NCI-H146 treated with DMSO at 0.1 percent for 48 hours (cell line): ENCODE measurements around the gene ZCCHC7.
A peak's percentile ranks its signal among the peaks of the same experiment; 100 is the strongest.
"Not testable (repeated sequence)": the region's sequence is repeated elsewhere in the genome, so short reads cannot be mapped to it uniquely, and the experiment has no call there.

Experiments used
- DNase-seq: peaks from one replicate; lab custom pipeline; 2025; ENCODE audit not compliant: unreplicated experiment; lab: John Stamatoyannopoulos, UW

ZCCHC7 gene

DNA sequence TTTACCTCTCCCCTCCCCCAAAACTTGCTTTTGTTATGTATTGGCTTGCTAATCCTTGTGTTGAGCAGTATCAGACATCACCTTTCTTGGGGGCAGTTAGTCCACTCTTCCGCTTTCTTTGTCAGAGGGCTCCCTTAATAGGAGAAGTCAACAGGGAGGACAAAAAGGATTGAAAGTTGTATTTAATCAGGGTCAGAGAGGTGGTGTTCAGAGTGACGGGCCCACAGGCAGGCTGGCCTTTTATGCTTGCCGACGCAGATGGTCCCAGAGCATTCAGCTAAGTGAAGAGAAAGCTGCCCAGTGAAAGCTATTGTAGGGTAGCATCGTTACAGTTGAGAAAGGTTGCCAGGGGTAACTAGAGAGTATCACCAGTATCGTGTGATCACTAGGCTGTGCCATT, 131.1 kb downstream of the ZCCHC7 start:
- peak; percentile 94 for DNase-seq

DNA sequence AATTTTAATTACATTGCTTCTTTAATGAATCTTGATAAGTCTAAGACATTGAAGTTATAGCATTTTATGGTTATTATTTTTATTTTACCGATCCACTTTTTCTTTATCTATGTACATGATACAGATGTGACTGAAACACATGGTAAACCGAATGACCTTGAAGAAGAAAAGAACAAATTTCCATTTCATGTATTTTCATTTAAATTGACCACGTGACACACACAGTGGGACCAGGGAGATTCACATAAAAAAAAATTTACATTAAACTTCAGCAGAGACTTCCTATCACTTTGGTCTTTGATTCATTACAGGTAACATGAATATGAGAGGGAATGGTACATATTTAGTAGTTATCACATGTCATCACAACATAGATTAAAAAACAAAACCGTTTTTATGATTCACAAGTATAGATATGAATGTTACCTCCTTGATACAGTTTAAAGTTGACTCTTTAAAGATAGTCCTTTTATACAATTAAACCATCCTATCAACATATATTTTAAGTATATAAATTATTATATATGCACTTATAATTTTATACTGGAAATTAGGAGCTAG, 133.1 kb downstream of the ZCCHC7 start:
- no peak for DNase-seq

DNA sequence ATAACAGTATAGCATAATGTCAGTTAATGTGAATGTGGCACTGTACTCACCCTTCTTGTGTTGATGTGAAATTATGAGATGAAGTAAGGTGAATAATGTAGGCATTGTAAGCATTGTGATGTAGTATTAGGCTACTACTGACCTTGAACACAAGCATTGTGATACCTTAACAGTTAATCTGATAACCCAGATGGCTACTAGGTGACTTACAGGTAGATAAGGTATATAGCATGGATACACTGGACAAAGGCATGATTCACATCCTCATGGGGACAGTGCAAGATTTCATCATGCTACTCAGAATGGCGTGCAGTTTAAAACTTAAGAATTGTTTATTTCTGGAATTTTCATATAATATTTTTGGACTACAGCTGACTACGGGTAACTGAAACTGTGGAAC, 134.8 kb downstream of the ZCCHC7 start:
- DNase-seq: no peak

DNA sequence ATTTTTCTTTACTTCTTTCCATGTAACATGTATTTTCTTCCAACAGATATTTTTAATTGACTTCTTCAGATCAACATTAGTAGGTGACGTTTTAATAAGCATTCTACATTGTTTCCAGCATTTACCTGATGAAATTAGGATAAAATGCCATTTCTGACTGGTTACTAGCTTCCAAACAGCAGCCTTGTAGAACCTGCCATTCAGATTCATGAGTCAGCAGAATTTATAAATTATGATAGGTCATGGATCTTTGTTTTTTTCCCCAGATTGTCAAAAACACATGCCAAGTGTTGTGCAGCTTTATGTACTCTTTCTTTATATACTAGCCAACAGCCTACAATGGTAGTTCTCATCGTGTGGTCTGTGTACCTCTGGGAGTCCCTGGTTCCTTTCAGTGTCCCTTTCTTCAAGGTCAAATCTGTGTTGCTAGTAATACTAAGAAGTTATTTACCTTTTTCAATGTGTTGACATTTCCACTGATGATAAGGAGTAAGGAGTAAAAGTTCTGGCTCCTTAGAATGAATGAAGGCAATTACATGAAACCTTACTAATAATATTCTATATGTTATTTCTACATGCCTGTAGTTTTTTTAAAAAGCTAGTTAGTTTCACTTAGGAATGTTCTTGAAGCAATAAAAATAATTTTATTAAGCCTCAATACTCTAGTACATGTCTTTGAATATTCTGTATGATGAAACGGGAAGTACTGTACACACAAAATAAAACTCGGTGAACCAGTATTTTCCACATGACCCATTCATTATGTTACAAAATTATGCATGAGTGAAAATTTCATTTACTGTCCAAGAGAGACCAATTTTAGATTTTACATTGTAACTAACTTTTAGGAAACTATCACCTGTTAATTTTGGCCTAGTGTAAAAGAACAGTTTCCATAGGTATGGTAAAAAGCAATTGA, 135.8 kb downstream of the ZCCHC7 start:
- DNase-seq: no peak

DNA sequence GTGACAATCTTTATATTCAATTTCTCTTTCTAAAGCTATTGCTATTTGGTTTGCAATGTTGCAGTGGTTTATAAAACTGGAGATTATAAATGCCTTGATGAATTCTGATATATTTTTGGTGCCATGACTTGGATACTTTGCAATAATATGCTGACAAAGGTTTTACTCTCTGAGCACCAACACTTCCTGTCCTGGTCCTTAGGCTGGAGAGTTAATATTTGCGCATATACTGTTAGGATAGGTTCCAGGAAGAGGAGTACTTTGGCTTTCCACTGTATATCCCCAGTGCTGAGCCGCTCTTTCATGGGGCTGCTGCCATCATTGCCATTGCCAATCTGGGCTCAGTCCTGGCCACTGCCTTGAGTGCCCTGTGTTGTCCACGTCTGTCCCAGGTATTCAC, 139.6 kb downstream of the ZCCHC7 start:
- no peak for DNase-seq

DNA sequence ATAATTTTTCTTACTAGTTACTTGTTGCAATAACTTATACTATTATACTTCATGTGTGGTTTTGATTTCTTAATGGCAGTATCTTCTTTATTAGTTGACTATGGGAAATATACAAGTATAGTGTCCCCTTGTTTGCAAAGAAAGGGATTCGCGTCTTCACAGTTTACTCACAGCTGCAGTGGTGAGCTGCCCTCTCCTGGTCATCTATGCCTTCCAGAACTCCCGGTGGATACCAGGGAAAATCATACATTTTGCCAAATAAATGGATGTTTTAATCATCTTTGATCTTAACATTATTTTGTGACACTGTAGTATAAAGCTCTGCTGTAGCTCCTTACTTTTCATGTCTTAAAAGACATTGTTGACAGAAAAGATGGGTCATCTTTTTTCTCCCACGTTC, 142.0 kb downstream of the ZCCHC7 start:
- DNase-seq: no peak

DNA sequence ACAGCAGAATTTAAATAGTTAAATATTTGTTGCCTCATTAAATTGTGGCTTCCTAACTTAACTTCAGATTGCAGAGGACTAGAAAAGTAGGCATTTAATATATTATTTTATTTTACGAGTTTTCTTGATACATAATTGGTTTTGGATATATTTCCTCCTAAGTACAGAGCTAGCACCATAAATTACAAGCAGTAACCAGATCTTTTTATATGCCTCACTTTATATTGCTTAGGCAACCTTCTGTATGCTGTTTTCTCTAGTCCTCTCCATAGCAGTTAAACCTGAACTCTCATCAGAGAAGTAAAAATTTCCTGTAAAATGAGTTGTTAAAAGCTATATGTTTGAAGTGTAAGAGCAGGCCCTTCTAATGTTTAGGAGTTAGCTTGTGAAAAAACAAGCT, 144.2 kb downstream of the ZCCHC7 start:
- DNase-seq: no peak

DNA sequence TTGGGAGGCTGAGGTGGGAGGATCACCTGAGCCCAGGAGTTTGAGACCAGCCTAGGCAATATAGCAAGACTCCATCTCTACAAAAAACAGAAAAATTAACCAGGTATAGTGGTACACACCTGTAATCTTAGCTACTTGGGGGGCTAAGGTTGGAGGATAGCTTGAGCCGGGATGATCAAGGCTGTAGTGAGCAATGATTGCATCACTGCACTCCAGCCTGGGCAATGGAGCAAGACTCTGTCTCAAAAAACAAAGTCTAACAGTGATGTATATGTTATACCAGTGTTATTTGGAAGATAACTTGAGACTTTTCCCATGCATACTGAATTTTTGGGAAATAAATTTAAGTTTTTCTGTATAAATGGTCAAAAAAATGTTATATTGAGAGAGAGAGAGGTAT, 146.3 kb downstream of the ZCCHC7 start:
- no peak for DNase-seq

DNA sequence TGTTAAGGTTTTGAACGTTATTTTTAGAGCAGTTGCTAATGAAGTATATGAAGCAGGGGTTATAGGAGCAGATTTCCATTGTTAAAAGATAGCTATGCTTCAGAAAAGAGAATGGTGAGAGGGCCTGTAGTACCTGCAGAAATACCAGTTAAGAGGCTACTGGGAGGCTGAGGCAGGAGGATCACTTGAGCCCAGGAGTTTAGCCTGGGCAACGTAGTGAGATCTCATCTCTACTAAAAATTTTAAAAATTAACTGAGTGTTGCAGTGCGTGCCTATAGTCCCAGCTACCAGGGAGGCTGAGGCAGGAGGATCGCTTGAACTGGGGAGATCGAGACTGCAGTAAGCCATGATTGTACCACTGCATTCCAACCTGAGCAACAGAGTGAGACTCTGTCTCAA, 148.8 kb downstream of the ZCCHC7 start:
- no peak for DNase-seq

DNA sequence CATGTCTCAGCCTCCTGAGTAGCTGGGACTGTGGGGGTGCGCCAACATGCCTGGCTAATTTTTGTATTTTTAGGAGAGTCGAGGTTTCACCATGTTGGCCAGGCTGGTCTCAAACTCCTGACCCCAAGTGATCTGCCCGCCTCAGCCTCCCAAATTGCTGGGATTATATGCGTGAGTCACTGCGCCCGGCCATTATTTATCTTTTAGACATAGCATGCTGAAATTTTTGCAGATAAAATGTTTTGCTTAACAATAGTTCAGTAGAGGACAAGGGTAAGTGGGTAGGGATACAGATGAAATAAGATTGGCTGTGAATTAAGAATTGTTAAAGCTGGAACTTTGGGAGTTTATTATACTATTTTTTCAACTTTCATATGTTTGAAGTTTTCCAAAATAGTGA, 151.3 kb downstream of the ZCCHC7 start:
- DNase-seq: no peak

DNA sequence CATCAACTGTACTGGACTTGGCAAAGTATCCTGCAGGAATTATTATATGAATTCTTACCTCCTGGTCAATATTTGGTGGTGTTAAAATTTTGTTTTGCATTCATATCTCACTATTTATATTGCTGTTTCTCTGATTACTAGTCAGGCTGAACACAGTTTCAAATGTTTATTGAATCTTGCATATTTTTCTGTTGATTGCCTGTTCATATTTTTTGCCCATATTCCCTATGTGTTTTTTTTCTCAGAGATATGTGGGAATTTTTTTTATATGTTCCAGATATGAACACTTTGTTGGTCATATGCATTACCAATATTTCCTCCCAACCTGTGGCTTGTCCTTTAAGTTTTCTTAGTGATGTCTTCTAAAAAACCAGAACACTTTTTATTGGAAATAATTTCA, 153.2 kb downstream of the ZCCHC7 start:
- no peak for DNase-seq

DNA sequence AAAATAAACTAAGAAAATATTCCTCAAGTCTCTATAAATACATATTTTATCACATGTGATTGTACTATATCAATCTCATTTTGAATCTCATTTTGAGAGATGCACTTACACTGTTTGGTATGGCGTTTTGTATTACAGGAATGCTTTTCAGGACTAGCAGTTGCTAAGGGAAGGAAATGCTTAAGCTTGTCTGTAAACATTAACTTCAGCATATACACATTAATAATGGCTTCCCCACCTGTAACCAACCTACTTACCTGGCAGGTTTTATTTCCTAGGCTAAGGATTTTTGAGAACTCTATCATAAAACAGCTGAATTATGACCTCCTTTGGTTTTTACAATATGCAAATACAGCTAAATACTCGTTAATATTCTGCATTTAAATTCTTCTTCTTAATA, 161.2 kb downstream of the ZCCHC7 start:
- no peak for DNase-seq

DNA sequence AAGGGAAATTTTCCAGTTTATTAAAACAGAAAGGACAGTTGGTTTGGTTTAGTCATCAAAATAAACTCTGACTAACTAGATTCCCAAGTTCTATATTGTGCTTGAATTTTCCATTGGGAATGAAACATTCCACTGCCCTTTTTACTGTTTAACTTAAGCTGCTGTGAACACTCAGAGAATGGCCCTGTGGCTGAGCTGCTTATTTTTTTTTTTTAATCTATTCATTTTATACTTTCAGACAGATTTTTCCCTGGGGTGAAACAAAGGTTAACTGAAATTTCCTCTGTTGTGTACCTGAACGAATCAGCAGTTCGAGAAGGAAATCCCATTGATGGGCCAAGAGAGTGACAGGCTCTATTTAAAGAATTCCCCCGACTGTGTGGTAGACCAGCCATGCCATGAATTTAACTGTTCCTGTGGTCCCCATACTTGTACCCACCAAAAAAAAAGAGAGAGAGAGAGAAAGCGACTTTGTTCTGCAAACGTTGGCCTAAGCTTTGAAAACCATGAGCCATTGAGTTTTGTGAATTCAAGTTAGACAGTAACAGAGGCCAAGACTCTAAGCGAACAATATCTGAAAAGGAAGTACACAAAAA, 163.5 kb downstream of the ZCCHC7 start:
- no peak for DNase-seq

DNA sequence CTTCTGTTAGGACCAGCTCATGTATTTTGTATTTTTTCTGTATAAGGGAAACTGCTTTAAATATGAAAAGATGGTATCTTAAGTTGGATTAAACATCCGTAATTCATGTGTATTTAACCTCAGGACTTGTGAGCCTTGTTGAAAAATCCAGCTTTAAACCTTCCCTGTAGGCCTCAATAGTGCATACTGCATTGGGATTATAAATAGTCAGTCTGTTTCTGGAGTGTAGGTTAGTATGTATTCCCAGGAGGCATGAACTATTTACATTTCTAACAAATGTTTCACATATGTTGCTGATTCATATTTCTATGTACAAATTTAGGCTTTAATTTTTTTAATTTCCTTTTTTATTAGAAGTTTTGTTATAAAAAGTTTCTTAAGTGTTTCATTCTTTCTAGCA, 164.3 kb downstream of the ZCCHC7 start:
- DNase-seq: no peak

DNA sequence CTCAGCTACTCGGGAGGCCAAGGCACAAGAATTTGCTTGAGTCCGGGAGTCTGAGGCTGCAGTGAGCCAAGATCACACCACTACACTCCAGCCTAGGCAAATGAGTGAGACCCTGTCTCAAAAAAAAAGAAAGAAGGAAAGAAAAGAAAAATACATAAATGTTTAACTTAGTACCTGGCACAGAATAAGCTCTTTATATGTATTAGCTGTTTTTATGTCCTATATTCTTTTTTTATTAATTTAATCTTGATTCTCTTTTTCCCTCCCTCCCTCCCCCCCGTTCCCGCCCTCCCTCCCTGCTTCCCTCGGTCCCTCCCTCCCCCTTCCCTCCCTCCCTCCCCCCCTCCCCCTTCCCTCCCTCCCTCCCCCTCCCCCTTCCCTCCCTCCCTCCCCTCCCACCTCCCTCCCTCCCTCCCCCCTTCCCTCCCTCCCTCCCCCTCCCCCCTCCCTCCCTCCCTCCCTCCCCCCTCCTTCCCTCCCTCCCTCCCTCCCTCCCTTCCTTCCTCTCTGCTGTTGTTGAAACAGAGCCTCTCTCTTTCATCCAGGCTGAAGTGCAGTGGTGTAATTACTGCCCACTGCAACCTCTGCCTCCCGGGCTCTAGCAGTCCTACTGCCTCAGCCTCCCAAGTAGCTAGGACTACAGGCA, 166.3 kb downstream of the ZCCHC7 start:
- no peak for DNase-seq

DNA sequence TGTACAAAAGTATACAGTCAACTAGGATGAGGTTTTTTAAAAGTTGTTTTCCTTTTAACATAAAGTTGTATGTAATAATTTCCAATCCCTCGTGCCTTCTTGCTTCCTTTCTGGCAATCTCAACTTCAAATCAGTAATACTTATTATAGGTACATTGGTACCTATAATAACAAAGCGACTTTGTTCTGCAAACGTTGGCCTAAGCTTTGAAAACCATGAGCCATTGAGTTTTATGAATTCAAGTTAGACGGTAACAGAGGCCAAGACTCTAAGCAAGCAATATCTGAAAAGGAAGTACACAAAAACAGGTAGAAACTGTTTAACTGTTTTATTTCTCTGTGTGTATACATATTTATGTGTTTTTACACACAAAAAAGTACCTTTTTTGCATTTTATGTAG, 166.9 kb downstream of the ZCCHC7 start:
- DNase-seq: no peak

DNA sequence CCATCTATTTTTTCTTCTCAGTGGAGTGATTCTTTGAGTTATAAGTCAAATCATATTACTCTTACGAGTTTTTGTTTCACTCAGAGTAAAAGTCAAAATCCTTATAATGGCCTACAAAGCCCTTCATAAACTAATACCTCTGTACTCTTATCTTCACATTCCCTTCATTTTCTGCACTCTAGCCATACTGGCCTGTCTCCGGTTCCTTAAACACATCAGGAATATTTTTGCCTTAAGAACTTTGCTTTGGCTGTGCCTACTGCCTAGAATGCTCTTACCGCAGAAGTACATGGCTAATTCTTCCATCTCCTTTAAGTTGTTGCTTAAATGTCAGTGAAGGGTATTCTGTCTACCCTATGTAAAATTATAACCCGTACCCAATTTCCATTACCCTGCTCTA, 169.3 kb downstream of the ZCCHC7 start:
- DNase-seq: no peak

DNA sequence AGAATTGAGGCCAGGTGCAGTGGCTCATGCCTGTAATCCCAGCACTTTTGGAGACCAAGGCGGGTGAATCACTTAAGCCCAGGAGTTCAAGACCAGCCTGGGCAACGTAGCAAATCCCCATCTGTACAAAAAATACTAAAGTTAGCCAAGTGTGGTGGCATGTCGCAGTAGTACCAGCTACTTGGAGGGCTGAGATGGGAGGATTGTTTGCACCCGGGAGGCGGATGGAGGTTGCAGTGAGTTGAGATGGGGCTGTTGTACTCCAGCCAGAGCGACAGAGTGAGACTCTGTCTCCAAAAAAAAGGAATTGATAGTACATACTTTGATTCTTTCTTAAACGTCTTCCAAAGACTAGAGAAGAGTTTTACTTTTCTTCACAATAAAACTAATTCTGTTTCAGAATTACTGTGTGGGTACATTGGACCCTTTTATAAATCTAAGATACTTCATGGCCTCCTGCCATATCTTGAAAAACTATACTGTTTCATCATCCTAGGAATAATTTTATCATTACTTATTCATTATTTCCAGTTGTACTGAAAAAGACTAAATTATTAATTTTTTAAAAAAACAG, 170.1 kb downstream of the ZCCHC7 start:
- DNase-seq: no peak

DNA sequence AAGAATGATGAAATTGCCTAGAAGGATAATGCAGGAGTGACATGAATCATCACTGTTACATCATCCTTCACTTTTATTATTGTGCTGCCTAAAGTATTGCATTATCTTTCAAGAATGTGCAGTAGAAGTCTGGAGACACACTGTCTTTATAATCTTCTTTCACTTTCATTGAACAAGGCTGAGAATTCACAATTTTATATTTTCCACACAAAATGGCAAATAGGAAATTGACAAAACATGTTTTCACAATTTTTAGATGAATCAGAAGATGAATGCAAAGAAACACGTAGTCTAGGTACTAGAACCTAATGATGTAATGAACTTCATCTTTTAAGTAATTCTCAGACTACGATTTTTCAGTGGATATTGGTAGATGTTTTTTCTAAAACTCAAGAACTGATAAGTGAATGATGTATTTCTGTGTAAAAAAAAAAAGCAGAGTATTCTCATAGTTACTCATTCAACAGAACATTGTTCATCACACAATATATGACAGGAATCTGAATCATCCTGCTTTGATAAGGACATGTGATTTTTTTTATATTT, 170.6 kb downstream of the ZCCHC7 start:
- no peak for DNase-seq

DNA sequence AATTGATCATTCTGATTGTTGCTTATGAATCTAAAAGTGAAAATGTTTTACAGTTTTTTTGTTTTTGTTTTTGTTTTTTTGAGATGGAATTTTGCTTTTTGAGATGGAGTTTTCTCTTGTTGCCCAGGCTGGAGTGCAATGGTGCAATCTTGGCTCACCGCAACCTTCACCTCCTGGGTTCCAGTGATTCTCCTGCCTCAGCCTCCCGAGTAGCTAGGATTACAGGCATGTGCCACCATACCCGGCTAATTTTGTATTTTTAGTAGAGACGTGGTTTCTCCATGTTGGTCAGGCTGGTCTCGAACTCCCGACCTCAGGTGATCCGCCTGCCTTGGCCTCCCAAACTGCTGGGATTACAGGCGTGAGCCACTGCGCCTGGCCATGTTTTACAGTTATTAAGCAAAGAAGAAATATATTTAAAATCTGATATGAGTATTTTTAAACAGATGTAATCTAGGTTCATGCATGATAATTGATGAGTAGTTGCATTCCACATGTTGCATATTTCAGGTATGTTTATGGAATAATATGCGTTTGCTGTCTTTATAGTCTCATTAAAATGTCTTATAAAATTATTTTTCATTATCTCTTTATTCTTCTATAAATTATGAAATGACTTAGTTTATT, 171.4 kb downstream of the ZCCHC7 start:
- DNase-seq: not testable (repeated sequence)

DNA sequence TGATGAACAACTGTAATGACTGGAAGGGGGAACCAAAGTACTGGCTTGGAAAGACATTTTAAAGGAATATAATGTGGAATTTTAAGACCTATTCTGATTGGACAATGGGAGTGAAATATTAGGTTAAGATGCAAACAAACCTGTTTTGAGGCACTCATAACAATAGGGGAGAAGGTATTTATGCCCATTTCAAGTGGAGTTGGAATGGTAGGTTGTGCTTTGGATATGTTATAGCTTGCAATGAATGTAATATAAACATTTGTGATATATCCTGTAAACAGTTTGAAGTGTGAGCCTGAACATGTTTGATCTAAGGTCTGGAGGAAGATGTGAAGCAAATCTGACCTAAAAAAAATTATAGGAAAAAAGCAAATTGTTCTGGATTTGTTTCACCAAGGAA, 172.5 kb downstream of the ZCCHC7 start:
- DNase-seq: no peak
